ENCODE results near the gene CFB.

GRCh38 chr6:31898383-31899011, 47.4 kb upstream of the CFB start:
- TF ChIP-seq, protein P1, sequence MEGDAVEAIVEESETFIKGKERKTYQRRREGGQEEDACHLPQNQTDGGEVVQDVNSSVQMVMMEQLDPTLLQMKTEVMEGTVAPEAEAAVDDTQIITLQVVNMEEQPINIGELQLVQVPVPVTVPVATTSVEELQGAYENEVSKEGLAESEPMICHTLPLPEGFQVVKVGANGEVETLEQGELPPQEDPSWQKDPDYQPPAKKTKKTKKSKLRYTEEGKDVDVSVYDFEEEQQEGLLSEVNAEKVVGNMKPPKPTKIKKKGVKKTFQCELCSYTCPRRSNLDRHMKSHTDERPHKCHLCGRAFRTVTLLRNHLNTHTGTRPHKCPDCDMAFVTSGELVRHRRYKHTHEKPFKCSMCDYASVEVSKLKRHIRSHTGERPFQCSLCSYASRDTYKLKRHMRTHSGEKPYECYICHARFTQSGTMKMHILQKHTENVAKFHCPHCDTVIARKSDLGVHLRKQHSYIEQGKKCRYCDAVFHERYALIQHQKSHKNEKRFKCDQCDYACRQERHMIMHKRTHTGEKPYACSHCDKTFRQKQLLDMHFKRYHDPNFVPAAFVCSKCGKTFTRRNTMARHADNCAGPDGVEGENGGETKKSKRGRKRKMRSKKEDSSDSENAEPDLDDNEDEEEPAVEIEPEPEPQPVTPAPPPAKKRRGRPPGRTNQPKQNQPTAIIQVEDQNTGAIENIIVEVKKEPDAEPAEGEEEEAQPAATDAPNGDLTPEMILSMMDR (IDR thresholded peaks at IDR 0.05; ENCODE audit: low read length) = no peak
- no peak for TF ChIP-seq EZH2 (IDR thresholded peaks at IDR 0.05; ENCODE audit: borderline replicate concordance, low read length)
